Testis (tissue), 3 donors: ENCODE measurements around the gene HNF1A. TPM values are rescaled to one million over a fixed set of nuclear protein-coding genes. Genes with fewer than 3 reads are reported as not detected.

Experiments used
- DNase-seq: peaks from one replicate; pipeline ENCODE4 v3.0.0-alpha.2; 2019
- H3K27ac ChIP-seq, 2 donors: fragments of 200-600 bp; sonication (generic); one replicate each; pipeline ENCODE4 v1.5.1; 2019
- H3K27me3 ChIP-seq: fragments of 200-600 bp; sonication (generic); one replicate; pipeline ENCODE4 v1.5.1; 2019
- H3K36me3 ChIP-seq: fragments of 200-600 bp; sonication (generic); one replicate; pipeline ENCODE4 v1.5.1; 2017; ENCODE audit warnings: low read depth; ENCODE audit errors: missing control alignments
- H3K4me1 ChIP-seq: fragments of 200-600 bp; sonication (generic); one replicate; pipeline ENCODE4 v1.5.1; 2019
- H3K4me3 ChIP-seq, 2 donors: fragments of 200-600 bp; sonication (generic); one replicate each; pipeline ENCODE4 v1.5.1; 2017 to 2019
- H3K9me3 ChIP-seq: fragments of 200-600 bp; sonication (generic); one replicate; pipeline ENCODE4 v1.5.1; 2017
- CTCF ChIP-seq, 3 experiments: fragments of 450-650 bp in 2 of 3; fragments of 200-600 bp in 1 of 3; sonication (generic) in 1 of 3; IDR thresholded peaks; one replicate each; pipeline ENCODE4 v1.5.1; 2016 to 2019; ENCODE audit warnings: antibody characterized with exemption in 3 of 3, mild to moderate bottlenecking in 2 of 3, moderate library complexity in 1 of 3
- POLR2A ChIP-seq: fragments of 450-650 bp; IDR thresholded peaks from one replicate; pipeline ENCODE4 v1.6.1; 2017; ENCODE audit warnings: antibody characterized with exemption, mild to moderate bottlenecking, moderate library complexity
- WGBS, 2 donors: methylation state at CpG; one replicate each; pipeline ENCODE4 v1.1.5; 2018; 5-methylcytosine and 5-hydroxymethylcytosine counted together
- intact Hi-C: fragments of 100-400 bp; cut with DNase I; formaldehyde crosslinking; loops from one replicate; pipeline ENCODE4 v1.15.1; 2023; ENCODE audit warnings: low total_unique reads
- polyA plus RNA-seq: library from polyadenylated mRNA; stranded (reverse); fragments of 350-450 nt; fragmentation: Illumina TruSeq; extraction: RNeasy Lipid Tissue Mini Kit (QIAGEN cat#74804); gene quantifications from one replicate; pipeline ENCODE4 v1.2.3, GENCODE V29; 2014; ENCODE audit warnings: low read depth, low replicate concordance; ENCODE audit not compliant: insufficient read depth
- total RNA-seq, 2 donors: library from RNA; depleted of rRNA; stranded (reverse); fragments of >200 nt; gene quantifications; one replicate each; pipeline ENCODE4 v1.2.3, GENCODE V29; 2016

Gene HNF1A
- total and polyA plus RNA-seq, 3 donors from 2014 or later: 0.70 to 0.81 (median 0.79) TPM

- TF ChIP-seq CTCF (IDR thresholded peaks at IDR 0.05) (no peak), POLR2A (no peak)
- Histone ChIP-seq H3K27ac (no peak overlapping the region), H3K4me1 (no peaks in the 10 kb centered on the region), H3K4me3 (no peak overlapping the region), H3K9me3 (no peaks in the 10 kb centered on the region), H3K36me3 (no peaks in the 10 kb centered on the region), H3K27me3 (no peaks in the 10 kb centered on the region)
- 91 to 93% methylated on average over 5 to 10 of the region's 10 CpGs for WGBS, 2 donors
- intact Hi-C loops: no loop called here
- no peak for DNase-seq
Measured at GRCh38 chr12:121033625-121034349, 55.4 kb downstream of the HNF1A start.

- no peak for DNase-seq
- intact Hi-C loops: no loop called here
- no peaks in the 10 kb centered on the region for H3K4me1 ChIP-seq
- WGBS, 2 donors: 79 to 84% methylated on average over 9 of the region's 9 CpGs
- H3K27me3 ChIP-seq: no peaks in the 10 kb centered on the region
- no peaks in the 10 kb centered on the region for H3K36me3 ChIP-seq
- TF ChIP-seq CTCF (IDR thresholded peaks at IDR 0.05) (no peak), POLR2A (no peak)
- H3K9me3 ChIP-seq: no peaks in the 10 kb centered on the region
- no peak overlapping the region for H3K27ac ChIP-seq
- no peak overlapping the region for H3K4me3 ChIP-seq
Measured at GRCh38 chr12:121034616-121035305, 56.4 kb downstream of the HNF1A start.

GRCh38 chr12:121036810-121037326, 58.5 kb downstream of the HNF1A start:
- Histone ChIP-seq H3K27ac (no peak overlapping the region), H3K9me3 (no peaks in the 10 kb centered on the region), H3K4me3 (no peak overlapping the region), H3K4me1 (no peaks in the 10 kb centered on the region), H3K27me3 (no peaks in the 10 kb centered on the region), H3K36me3 (no peaks in the 10 kb centered on the region)
- WGBS, 2 donors: 85 to 87% methylated on average over 6 of the region's 6 CpGs
- intact Hi-C loops: no loop called here
- TF ChIP-seq POLR2A: no peak
- TF ChIP-seq CTCF (IDR thresholded peaks at IDR 0.05): no peak
- no peak for DNase-seq

GRCh38 chr12:121038861-121039668, 60.7 kb downstream of the HNF1A start, which contains the start of gene OASL:
OASL (minus strand) TSS chr12:121039246; CDS start chr12:121038971, 275 bp downstream.
- WGBS, 2 donors: 38 to 47% methylated on average over 13 of the region's 13 CpGs
- intact Hi-C loops: no loop called here
- Histone ChIP-seq H3K27ac (no peak within 1 kb of the TSS), H3K27me3 (no peaks in the 10 kb centered on the region), H3K4me3 (peak within 1 kb of the TSS in 1 of 2 donors; percentile 4), H3K9me3 (no peaks in the 10 kb centered on the region), H3K4me1 (no peaks in the 10 kb centered on the region), H3K36me3 (no peaks in the 10 kb centered on the region)
- TF ChIP-seq CTCF (IDR thresholded peaks at IDR 0.05): no peak
- TF ChIP-seq POLR2A: no peak
- DNase-seq: no peak
